Uterus (tissue), 2 donors: ENCODE measurements around the gene SYPL1.

Source experiments
- CTCF ChIP-seq, 4 experiments: fragments of 200-600 bp in 2 of 4; fragments of 450-650 bp in 2 of 4; sonication (generic) in 2 of 4; IDR thresholded peaks; one replicate each; pipeline ENCODE4 v1.5.1; 2016 to 2019; ENCODE audit warnings: antibody characterized with exemption in 4 of 4, mild to moderate bottlenecking in 2 of 4, moderate library complexity in 1 of 4
- POLR2A ChIP-seq, 2 donors: fragments of 450-650 bp; IDR thresholded peaks; one replicate each; pipeline ENCODE4 v1.6.1; 2016; ENCODE audit warnings: antibody characterized with exemption in 2 of 2, mild to moderate bottlenecking in 1 of 2, moderate library complexity in 1 of 2

- TF ChIP-seq POLR2A (IDR thresholded peaks at IDR 0.05) (no peak), CTCF (IDR thresholded peaks at IDR 0.05) (no peak)
These were observed 9.6 kb downstream of the SYPL1 start for GRCh38 chr7:106102387-106102966.
